Heart right ventricle (tissue), 16 donors: ENCODE results near the gene NOXO1. TPM values are rescaled to one million over a fixed set of nuclear protein-coding genes. Genes with fewer than 3 reads are reported as not detected.

Source experiments
- ATAC-seq, 8 donors: fragments of 200-7000 bp; cut with Tn5 transposase; one replicate each; pipeline ENCODE4 v1.9.1; 2020; ENCODE audit warnings: mild to moderate bottlenecking in 8 of 8, moderate library complexity in 8 of 8, moderate number of reproducible peaks in 1 of 8
- DNase-seq, 2 donors: peaks; one replicate each; pipeline ENCODE4 v3.0.0-alpha.2; 2020
- H3K27ac ChIP-seq, 10 donors: fragments of 200-600 bp; sonication (generic) in 2 of 10; one replicate each; pipeline versions ENCODE4 v1.5.0 to v1.8.0; 2020 to 2022; ENCODE audit warnings: mild to moderate bottlenecking in 3 of 10
- H3K27me3 ChIP-seq, 7 donors: fragments of 200-600 bp; one replicate each; pipeline ENCODE4 v1.8.0; 2021 to 2022; ENCODE audit warnings: mild to moderate bottlenecking in 2 of 7
- H3K36me3 ChIP-seq, 9 donors: fragments of 200-600 bp; sonication (generic) in 1 of 9; one replicate each; pipeline versions ENCODE4 v1.5.0 to v1.8.0; 2020 to 2022; ENCODE audit warnings: mild to moderate bottlenecking in 2 of 9
- H3K4me1 ChIP-seq, 9 donors: fragments of 200-600 bp; sonication (generic) in 1 of 9; one replicate each; pipeline versions ENCODE4 v1.5.0 to v1.8.0; 2020 to 2022; ENCODE audit warnings: mild to moderate bottlenecking in 4 of 9
- H3K4me3 ChIP-seq, 10 donors: fragments of 200-600 bp; sonication (generic) in 2 of 10; one replicate each; pipeline versions ENCODE4 v1.5.0 to v1.8.0; 2020 to 2022; ENCODE audit warnings: mild to moderate bottlenecking in 7 of 10, moderate library complexity in 2 of 10
- H3K9me3 ChIP-seq, 11 donors: fragments of 200-600 bp in 10 of 11; sonication (generic) in 2 of 11; one replicate each; pipeline versions ENCODE4 v1.5.0 to v1.8.0; 2013 to 2022; ENCODE audit warnings: mild to moderate bottlenecking in 2 of 11, control low read depth in 1 of 11, moderate library complexity in 1 of 11
- CTCF ChIP-seq, 9 donors: fragments of 200-600 bp; sonication (generic) in 2 of 9; IDR thresholded peaks; one replicate each; pipeline versions ENCODE4 v1.5.0 to v1.8.0; 2021 to 2022; ENCODE audit warnings: antibody characterized with exemption in 9 of 9, mild to moderate bottlenecking in 5 of 9, moderate library complexity in 1 of 9
- WGBS, 2 donors: extraction: QIAGEN DNeasy Blood & Tissue Kit; methylation state at CpG; one replicate each; pipeline ENCODE4 v1.1.7; 2013; ENCODE audit warnings: inconsistent platforms in 1 of 2; 5-methylcytosine and 5-hydroxymethylcytosine counted together
- intact Hi-C, 10 donors: fragments of 100-400 bp; cut with DNase I; formaldehyde crosslinking; loops; one replicate each; pipeline versions ENCODE4 v1.11.1 to v1.14.2; 2022
- polyA plus RNA-seq, 2 donors: library from polyadenylated mRNA; stranded (reverse); fragments of 200-250 nt; gene quantifications; one replicate each; pipeline ENCODE4 v1.2.3, GENCODE V29; 2013
- total RNA-seq, 10 donors: library from RNA; stranded (reverse); fragmentation: NEBNext Ultra II Directional in 3 of 10; extraction: Animal tissue kit (Norgen Biotek cat#: 25700) in 3 of 10; gene quantifications; one replicate each; pipeline versions ENCODE4 v1.2.1 to v1.2.4, GENCODE V29; 2021 to 2023
- donor health status: Arrhythmogenic right ventricular cardiomyopathy.
- donor health status: ischemic (EF 13 %, LVEDD 7.1; RV severe dilation, severe dysfunction).
- donor health status: healthy with polysubstance abuse.
- donor health status: DM: no; HTN: yes; CAD: no.
- donor health status: DM: no; HTN: no; CAD: no.
- donor health status: ischemic (EF 25% LVEDD 6.9; RV normal size, moderate dysfunction).
- donor health status: ischemic (EF 25% LVEDD 5.7; RV mildly dilated, moderate dysfunction).
- donor health status: healthy.
- donor health status: DM: yes; HTN: yes; CAD: no.
- donor health status: Ischemic cardiomyopathy.
- donor health status: ischemic (EF 35%, LVEDD 5.7; RV mildly dilated, moderate dysfunction).
- donor health status: nonischemic (EF 11% LVEDD 7.7; RV severe dilation, severe dysfunction).
- donor health status: DM: yes; HTN: yes; CAD: no.
- donor health status: PGD.
- donor health status: ischemic (EF 29% LVEDD 5.4; RV normal size, mild dysfunction).
- donor health status: nonischemic (EF 23%, LVEDD 6.1; RV moderate dilation, normal function).

The NOXO1 gene
- total and polyA plus RNA-seq, 12 donors = 0.09 to 0.29 TPM; not detected in 10

GRCh38 chr16:1984347-1985225 is 3.3 kb upstream of the NOXO1 start:
- peak overlapping the region; percentile 80 to 98 (median 91) for H3K4me3 ChIP-seq
- H3K4me1 ChIP-seq = peaks cover 11 to 34% (median 28%) of the 10 kb centered on the region in 9 donors
- H3K27ac ChIP-seq = peak overlapping the region; percentile 65 to 89 (median 81)
- WGBS, 2 donors = 10 to 12% methylated on average over 58 of the region's 58 CpGs
- peaks cover 12 to 54% (median 43%) of the 10 kb centered on the region in 7 donors for H3K27me3 ChIP-seq
- DNase-seq = no peak
- intact Hi-C loops = loop anchor here in 1 of 10 donors (10.0 kb wide), 1 partner anchor 60 kb away; no protein-coding TSS in a partner anchor
- no peak for TF ChIP-seq CTCF (IDR thresholded peaks at IDR 0.05)
- peak in 6 of 8 donors; percentile 2 to 10 (median 4) for ATAC-seq
- no peaks in the 10 kb centered on the region for H3K9me3 ChIP-seq
- H3K36me3 ChIP-seq = peaks cover 0 to 23% (median 12%) of the 10 kb centered on the region in 9 donors

- intact Hi-C loops = loop anchor here in 1 of 10 donors (10.0 kb wide), 1 partner anchor 59 kb away; no protein-coding TSS in a partner anchor
- ATAC-seq = peak; percentile 94 to 98 (median 94)
- WGBS, 2 donors = 0% methylated on average over 95 to 109 of the region's 109 CpGs
- H3K4me1 ChIP-seq = peaks cover 11 to 43% (median 30%) of the 10 kb centered on the region in 9 donors
- peak; percentile 9 to 73 (median 52) for TF ChIP-seq CTCF (IDR thresholded peaks at IDR 0.05)
- H3K27ac ChIP-seq = peak within 1 kb of the TSS; percentile 65 to 89 (median 81)
- peak within 1 kb of the TSS; percentile 80 to 98 (median 91) for H3K4me3 ChIP-seq
- peaks cover 15 to 54% (median 43%) of the 10 kb centered on the region in 7 donors for H3K27me3 ChIP-seq
- H3K36me3 ChIP-seq = peaks cover 0 to 26% (median 12%) of the 10 kb centered on the region in 9 donors
- peak; percentile 88 to 92 for DNase-seq
- H3K9me3 ChIP-seq = no peaks in the 10 kb centered on the region
Measured at GRCh38 chr16:1983544-1984346, 2.5 kb upstream of the NOXO1 start, which contains the start of gene GFER. GFER (plus strand) TSS chr16:1984193; CDS start chr16:1984219, 26 bp downstream.

GRCh38 chr16:1982991-1983543 is 1.8 kb upstream of the NOXO1 start:
- TF ChIP-seq CTCF (IDR thresholded peaks at IDR 0.05) = no peak
- H3K4me3 ChIP-seq = peak overlapping the region; percentile 55 to 98 (median 91)
- no peak for DNase-seq
- intact Hi-C loops = loop anchor here in 1 of 10 donors (10.0 kb wide), 1 partner anchor 58 kb away; no protein-coding TSS in a partner anchor
- peak overlapping the region; percentile 65 to 89 (median 81) for H3K27ac ChIP-seq
- peaks cover 18 to 56% (median 43%) of the 10 kb centered on the region in 7 donors for H3K27me3 ChIP-seq
- H3K4me1 ChIP-seq = peaks cover 11 to 43% (median 30%) of the 10 kb centered on the region in 9 donors
- no peak for ATAC-seq
- peaks cover 0 to 33% (median 18%) of the 10 kb centered on the region in 9 donors for H3K36me3 ChIP-seq
- 23 to 25% methylated on average over 19 of the region's 19 CpGs for WGBS, 2 donors
- H3K9me3 ChIP-seq = no peaks in the 10 kb centered on the region
